GM21515 (cell line): ENCODE data around the gene ATM.

ENCODE experiments used
- ATAC-seq: cut with Tn5 transposase; IDR thresholded peaks from one replicate; pipeline ENCODE4 v1.9.1; 2021; ENCODE audit not compliant: unreplicated experiment

Gene ATM, protein sequence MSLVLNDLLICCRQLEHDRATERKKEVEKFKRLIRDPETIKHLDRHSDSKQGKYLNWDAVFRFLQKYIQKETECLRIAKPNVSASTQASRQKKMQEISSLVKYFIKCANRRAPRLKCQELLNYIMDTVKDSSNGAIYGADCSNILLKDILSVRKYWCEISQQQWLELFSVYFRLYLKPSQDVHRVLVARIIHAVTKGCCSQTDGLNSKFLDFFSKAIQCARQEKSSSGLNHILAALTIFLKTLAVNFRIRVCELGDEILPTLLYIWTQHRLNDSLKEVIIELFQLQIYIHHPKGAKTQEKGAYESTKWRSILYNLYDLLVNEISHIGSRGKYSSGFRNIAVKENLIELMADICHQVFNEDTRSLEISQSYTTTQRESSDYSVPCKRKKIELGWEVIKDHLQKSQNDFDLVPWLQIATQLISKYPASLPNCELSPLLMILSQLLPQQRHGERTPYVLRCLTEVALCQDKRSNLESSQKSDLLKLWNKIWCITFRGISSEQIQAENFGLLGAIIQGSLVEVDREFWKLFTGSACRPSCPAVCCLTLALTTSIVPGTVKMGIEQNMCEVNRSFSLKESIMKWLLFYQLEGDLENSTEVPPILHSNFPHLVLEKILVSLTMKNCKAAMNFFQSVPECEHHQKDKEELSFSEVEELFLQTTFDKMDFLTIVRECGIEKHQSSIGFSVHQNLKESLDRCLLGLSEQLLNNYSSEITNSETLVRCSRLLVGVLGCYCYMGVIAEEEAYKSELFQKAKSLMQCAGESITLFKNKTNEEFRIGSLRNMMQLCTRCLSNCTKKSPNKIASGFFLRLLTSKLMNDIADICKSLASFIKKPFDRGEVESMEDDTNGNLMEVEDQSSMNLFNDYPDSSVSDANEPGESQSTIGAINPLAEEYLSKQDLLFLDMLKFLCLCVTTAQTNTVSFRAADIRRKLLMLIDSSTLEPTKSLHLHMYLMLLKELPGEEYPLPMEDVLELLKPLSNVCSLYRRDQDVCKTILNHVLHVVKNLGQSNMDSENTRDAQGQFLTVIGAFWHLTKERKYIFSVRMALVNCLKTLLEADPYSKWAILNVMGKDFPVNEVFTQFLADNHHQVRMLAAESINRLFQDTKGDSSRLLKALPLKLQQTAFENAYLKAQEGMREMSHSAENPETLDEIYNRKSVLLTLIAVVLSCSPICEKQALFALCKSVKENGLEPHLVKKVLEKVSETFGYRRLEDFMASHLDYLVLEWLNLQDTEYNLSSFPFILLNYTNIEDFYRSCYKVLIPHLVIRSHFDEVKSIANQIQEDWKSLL (N-terminal part only)

DNA sequence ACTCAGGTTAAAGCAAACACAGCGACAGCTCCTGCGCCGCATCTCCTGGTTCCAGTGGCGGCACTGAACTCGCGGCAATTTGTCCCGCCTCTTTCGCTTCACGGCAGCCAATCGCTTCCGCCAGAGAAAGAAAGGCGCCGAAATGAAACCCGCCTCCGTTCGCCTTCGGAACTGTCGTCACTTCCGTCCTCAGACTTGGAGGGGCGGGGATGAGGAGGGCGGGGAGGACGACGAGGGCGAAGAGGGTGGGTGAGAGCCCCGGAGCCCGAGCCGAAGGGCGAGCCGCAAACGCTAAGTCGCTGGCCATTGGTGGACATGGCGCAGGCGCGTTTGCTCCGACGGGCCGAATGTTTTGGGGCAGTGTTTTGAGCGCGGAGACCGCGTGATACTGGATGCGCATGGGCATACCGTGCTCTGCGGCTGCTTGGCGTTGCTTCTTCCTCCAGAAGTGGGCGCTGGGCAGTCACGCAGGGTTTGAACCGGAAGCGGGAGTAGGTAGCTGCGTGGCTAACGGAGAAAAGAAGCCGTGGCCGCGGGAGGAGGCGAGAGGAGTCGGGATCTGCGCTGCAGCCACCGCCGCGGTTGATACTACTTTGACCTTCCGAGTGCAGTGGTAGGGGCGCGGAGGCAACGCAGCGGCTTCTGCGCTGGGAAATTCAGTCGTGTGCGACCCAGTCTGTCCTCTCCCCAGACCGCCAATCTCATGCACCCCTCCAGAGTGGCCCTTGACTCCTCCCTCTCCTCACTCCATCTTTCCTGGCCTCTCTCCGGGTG is at the start of gene ATM, which contains the start of gene NPAT:
Gene ATM, plus strand, starts transcription at position 494 of the 774 bp plus-strand sequence. CDS start 4,558 bp downstream, outside the sequence.
Gene NPAT, minus strand, starts transcription at position 65 of the 774 bp plus-strand sequence. CDS start 102 bp downstream, outside the sequence.
- ATAC-seq = peak; percentile 78

DNA sequence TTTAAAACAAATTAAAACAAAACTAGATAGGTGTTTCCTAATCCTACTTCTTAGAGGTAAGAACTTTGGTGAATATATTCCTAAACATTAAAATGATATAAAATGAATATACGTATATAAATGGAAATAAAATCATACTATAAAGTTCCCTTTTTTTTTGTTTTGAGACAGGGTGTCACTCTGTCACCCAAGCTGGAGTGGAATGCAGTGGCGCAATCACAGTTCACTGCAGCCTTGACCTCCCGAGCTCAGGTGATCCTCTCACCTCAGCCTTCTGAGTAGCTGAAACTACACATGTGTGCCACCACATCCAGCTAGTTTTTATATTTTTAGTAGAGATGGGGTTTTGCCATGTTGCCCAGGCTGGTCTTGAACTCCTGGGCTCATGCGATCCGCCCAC is 45.3 kb upstream of the ATM start:
- no peak for ATAC-seq

DNA sequence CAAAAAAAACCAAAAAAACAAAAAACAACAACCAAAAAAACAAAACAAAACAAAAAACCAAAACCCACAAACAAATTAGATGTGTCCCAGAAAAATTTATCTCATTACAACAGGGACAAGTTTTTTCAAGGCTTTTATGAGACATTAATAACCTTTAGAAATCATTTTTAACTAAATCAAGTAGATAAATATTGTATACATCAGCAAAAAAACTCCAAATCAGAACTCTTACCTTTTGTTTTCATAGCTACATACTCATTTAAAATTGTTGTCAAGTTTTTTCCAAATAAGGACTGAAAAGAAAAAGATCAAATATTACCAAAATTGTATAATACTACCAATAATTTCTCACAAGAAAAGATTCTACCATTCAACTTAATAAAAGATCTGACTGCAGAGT is 29.1 kb upstream of the ATM start:
- ATAC-seq = no peak

DNA sequence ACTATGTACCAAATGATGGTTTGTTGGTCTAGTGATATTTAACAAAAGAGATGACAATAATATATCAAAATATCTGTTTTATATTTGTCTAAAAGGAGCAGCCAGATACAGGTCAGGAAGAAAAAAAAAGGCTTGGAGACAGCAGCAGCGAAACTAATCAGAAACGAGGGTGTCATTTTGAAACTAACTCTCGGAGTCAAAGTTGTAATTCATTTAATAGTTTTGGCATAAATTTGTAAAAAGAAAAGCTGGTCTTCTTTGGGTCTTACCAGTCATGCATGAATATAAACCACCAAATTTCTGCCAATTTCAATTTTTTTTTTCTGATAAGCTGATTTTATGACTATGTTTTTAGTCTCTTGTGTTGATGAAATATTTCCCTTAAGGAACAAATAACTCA is 26.0 kb upstream of the ATM start:
- peak; percentile 30 for ATAC-seq

DNA sequence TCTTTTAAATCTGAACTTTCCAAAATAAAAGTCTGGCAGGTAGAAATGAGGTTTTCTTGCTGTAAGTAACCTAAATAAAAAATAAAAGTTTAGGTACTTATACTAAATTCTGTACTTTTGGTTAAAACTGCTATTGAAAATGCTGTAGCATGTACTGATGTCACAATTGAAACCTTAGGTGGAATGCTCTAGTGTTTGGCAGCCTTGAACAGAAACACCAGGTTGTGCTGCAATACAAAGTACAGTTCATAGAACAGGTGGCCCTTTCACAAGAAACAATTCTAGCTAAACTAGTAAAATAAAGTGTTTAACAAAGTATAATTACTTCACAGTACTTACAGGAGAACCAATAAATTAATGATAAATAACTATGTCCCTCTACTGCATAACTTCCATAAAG is 25.5 kb upstream of the ATM start:
- ATAC-seq = peak; percentile 45

DNA sequence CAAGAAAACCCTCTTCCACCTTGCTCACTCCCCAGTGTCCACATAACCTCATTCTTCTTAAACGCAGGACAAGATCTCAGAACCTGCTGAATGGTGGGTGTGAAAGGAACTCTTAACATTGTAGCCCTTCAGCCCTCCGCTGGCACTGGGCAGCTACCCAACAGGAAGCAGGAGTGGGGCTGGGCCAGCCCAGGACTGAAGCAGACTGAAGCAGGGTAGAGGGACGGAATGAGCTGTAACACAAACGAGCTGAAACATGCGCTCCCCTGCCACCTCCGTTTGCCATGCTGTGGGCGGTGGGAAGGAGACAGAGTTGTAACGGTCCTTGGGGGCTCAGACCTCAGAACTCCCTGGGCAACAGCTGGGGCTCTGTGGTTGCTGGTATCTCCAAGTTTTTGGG is 24.0 kb upstream of the ATM start:
- ATAC-seq = no peak

DNA sequence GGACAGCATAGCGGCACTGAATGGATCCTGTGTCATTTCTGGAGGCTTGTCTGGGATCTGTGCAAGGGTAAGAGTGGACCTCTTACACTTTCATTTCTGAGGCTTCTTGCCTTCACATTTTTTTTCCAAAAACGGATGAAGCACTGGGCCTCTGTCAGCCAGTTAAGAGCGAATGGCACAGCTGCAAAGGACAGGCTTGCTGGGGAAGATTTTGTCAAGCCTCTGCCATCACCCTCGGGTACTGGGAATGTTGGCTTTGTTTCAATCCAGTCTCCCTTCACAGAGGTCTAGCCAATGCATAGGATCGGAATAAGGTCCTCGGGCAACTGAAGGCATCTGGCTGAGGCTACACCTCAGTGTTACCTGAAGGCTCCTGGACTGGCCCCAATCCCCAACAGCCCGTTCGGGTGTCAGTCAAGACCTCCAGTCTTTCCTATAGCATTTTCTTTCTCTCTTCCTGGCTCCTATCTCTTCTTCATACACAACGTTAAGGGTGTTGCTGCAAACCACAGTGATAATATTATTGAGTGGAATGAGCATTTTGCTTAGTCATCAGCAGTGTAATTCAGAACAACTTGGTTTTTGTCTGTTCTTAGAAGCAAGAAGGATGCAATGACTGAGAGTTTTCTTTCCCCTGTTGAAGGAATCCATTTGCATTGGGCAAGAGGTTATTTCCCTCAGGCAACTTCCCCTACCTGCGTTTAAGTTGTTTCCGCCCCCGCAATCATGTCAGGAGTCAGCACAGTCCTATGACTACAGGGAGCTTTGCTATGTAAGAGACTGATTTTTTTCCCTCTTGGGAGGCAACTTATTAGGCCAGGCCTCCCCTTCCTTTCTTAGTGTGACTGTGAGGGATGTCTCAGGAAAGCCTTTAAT is 23.2 kb upstream of the ATM start:
- peak; percentile 64 for ATAC-seq

DNA sequence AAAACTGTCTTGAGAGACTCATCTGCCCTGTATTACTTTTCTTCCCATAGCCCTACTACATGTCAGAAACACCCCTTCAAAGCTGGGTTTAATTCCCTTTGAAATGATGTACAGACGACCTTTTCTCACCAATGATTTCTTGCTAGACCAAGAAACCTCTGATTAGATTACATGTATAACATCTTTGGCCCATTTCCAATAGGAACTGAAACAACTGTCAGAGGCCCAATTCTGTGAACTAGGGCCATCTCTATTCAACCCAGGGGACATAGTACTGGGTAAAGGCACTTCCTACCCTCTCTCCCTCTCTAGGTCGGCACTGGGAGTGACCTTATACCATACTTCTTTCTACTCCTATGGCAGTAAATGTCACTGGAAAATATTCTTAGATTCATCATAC is 19.8 kb upstream of the ATM start:
- no peak for ATAC-seq

DNA sequence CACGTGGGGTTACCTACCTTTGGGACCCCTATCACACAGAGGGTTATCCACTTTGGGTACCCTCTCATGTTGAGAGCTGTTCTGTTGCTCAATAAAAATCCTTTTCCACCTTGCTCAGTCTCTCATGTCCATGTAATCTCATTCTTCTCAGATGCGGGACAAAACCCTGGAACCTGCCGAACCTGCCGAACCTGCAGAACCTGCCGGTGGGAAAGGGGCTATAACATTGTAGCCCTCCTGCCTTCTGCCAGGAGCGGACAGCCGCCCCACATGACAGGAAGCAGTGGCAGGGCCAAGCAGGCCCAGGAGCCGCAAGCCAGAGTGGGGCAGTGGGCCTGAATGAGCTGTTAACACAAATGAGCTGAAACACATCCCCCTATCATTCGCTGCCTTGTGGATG is 18.5 kb upstream of the ATM start:
- ATAC-seq = no peak

DNA sequence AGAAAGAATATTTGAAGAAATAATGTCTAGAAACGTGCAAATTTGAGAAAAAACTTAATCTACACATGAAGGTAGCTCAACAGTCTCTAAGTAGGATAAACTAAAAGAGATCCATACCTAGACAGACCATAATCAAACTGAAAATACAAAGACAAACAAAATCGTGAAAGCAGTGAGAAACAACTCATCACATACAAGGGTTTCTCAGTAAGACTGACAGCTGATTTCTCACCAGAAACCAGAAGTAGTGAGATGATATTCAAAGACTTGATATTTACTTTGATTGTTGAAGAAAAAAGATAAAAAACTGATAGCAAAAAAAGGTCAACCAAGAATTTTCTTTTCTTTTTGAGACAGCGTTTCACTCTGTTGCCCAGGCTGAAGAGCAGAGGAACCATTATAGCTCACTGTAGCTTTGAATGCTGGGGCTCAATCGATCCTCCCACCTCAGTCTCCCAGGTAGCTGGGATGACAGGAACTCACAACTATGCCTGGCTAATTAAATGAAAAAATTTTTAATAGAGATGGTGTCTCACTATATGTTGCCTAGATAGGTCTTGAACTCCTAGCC is 17.9 kb upstream of the ATM start:
- no peak for ATAC-seq

DNA sequence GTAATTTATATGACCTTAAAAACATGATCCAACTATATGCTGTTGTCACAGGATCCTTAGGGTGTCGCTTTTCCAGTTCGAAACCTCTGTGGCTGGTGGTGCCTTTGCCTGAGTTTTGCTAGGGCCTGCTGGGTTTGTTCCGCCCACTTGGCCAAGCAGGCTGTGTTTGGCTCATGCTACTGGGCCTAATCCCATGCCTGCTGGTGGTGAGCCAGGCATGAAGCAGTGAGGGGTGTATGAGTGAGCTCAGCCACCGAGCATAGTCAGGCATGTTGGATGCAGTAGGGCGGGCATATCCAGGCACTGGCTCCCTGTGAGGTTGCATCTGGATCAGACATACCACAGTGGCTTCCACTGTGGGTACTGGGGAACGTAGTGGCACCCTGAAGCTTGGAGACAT is 16.7 kb upstream of the ATM start:
- no peak for ATAC-seq

DNA sequence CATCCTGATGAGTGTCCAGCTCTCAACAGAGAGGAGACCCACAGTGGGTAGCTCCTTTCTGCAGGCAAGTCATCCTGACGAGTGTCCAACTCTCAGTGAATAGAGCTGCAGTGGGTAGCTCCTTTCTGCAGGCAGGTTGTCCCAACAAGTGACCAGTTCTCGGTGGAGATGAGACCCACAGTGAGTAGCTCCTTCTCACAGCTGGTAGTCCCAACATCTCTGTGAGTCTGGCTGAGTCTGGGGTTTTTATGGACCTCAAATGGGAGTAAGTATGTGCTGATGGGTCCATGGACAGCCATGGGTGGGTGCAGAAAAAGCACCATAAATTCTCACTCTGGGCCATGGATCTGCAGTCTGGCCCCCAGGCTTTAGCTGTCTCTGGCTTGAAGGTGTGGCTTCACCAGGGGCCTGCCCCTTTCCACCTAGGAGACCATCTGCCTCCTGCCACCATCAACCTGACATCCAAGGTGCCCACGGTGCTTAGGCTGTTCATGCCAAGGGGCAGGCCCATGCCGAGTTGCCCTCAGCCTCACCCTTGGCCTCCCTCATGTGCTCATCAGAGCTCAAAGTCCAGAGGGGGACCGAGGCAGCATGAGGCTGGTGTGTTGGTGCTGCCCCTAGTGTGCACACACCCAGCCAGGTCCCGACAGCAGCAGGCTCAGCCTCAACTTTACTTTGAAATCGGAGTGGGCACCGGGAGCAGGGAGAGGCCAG is 15.7 kb upstream of the ATM start:
- ATAC-seq = no peak

DNA sequence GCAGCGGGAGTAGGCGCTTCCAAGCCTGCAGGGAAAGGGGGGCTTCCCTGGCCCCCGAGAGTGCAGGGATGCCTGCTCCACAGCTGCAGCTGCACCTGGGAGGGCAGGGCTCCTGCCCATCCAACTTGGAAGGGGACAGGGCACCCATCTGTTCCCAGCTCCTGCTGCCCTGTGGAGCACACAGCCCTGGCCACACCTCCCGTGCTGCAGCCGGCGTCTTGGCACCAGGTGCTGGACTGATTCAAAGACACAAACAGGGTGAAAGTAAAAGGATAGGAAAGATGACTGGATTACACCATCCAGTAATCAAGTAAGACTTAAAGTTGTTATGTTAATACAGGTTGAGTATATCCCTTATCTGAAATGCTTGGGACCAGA is 15.2 kb upstream of the ATM start:
- no peak for ATAC-seq

DNA sequence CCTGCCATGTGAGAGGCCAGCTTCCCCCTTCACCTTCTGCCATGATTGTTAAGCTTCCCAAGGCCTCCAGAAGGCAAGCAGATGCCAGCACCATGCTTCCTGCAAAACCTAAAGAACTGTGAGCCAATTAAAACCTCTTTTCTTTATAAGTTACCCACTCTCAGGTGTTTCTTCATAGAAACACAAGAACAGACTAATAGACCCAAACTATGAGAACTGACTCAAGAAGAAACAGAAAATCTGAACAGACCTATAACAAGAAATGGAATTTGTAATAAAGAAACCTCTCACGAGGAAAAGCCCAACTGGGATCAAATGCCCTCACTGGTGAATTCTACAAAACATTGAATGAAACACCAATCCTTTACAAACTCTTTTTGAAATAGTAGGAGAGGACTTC is 12.4 kb upstream of the ATM start:
- no peak for ATAC-seq

DNA sequence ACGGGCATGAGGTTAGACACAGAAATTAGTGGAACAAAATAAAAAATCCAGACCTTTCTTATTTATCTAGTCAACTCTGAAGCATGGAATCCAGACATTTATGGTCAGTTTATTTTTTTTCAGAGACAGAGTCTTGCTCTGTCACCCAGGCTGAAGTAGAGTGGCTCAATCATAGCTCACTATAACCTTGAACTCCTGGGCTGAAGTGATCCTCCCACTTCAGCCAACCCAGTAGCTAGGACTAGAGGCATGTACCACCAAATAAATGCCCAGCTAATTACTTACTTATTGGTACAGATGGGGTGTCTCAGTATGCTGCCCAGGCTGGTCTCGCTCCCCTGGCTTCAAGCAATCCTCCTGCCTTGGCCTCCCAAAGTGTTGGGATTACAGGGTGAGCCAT is 9.1 kb upstream of the ATM start:
- no peak for ATAC-seq

DNA sequence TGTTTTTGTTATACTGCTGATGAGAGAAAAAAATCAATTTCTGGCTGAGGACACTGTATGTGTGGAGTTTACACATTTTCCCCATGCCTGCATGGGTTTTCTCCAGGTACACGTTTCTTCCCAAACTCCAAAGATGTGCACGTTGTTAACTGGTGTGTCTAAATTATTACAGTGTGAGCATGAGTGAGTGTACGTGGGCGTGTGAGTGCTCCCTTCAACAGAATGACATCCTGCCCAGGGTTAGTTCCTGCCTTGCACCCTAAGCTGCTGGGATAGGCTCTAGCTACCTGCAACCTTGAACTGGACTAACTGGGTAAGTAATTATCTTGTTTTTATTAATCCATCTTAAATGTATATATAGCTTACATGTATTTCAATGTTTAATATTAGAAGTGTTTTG is 5.9 kb upstream of the ATM start:
- ATAC-seq = no peak

DNA sequence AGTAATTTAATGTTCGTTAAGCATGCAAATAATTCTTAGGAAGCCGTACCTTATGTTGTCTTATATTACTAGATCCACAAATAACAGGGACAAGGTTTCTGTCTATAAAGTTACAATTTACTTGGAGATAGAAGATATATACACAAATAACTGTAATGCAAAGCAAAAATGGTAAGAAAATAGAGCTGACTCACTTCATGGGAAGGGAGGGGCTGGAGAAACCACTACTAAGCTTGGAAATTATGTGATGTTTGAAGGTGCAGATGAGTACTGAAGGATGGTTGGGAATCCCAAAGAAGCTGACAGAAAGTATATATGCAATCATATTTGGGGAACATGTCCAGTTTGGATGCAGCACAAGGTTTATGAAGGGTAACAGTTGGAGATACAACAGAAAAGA is 4.4 kb upstream of the ATM start:
- no peak for ATAC-seq

DNA sequence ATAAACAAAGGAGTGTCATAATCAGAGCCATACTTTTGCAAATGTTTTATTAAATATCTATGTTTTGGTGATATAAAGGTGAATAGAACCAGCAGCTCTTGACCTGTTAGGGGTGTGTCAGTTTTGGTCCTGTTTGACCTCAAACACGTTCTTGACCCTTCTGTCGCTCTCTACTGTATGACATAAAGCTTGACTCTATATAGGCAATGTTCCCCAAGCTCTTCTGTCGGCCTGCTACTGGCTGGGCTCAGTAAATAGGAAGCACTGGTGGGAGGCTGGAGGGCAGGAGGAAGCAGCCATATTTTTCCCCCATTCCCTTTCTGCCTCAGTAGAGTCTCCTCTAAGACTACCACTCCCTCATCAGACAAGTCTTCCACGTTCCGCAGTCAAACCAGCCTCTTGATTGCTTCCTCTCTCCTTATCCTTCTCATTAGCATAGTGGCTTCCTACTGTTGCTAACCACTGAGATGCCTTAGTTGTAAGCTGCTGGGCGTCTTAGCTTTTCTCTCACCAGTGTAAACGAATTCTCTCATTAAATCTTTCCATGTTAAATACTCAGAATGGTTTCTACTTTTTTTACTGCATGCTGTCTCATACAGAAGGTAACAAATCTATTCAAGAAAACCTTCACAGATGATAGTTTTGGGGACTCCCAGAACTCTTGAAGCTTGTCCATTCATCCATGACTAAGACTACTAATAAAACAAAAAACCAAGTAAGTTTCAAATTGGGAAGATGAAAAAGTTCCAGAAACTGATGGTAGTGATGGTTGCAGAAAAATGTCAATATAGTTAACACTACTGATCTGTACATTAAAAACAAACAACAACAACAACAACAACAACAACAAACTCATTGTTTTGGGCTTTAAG is 3.7 kb upstream of the ATM start:
- ATAC-seq = no peak
